NCI-H2107 (cell line): ENCODE data around the gene SLC51B.
"Not testable (repeated sequence)": the region's sequence is repeated elsewhere in the genome, so short reads cannot be mapped to it uniquely, and the experiment has no call there.

Experiments used
- DNase-seq: peaks from one replicate; lab custom pipeline; 2025; lab: John Stamatoyannopoulos, UW

SLC51B gene

GRCh38 chr15:65042776-65043327, 2.3 kb upstream of the SLC51B start:
- DNase-seq: no peak

- not testable (repeated sequence) for DNase-seq
Observed at GRCh38 chr15:65044218-65044617, 969 bp upstream of the SLC51B start.

GRCh38 chr15:65048241-65048640, 3.1 kb downstream of the SLC51B start:
- DNase-seq: no peak

- peak; percentile 69 for DNase-seq
Observed at GRCh38 chr15:65049418-65049840, 4.2 kb downstream of the SLC51B start.

- no peak for DNase-seq
Observed at GRCh38 chr15:65050270-65050669, 5.1 kb downstream of the SLC51B start.

GRCh38 chr15:65051266-65051665, 6.1 kb downstream of the SLC51B start:
- no peak for DNase-seq

- no peak for DNase-seq
Observed at GRCh38 chr15:65052956-65053355, 7.8 kb downstream of the SLC51B start.

- peak; percentile 15 for DNase-seq
Observed at GRCh38 chr15:65054333-65055200, 9.4 kb downstream of the SLC51B start.

GRCh38 chr15:65055201-65055870, 10.1 kb downstream of the SLC51B start:
- DNase-seq: no peak

- no peak for DNase-seq
Observed at GRCh38 chr15:65056106-65056505, 10.9 kb downstream of the SLC51B start.

- DNase-seq: no peak
Observed at GRCh38 chr15:65056868-65057548, 11.8 kb downstream of the SLC51B start.

- DNase-seq: no peak
Observed at GRCh38 chr15:65057549-65057940, 12.4 kb downstream of the SLC51B start.

- DNase-seq: no peak
Observed at GRCh38 chr15:65058394-65059368, 13.5 kb downstream of the SLC51B start.

GRCh38 chr15:65059369-65059750, 14.2 kb downstream of the SLC51B start:
- no peak for DNase-seq

- DNase-seq: no peak
Observed at GRCh38 chr15:65059931-65060596, 14.9 kb downstream of the SLC51B start.

GRCh38 chr15:65060641-65061397, 15.6 kb downstream of the SLC51B start:
- DNase-seq: no peak

- no peak for DNase-seq
Observed at GRCh38 chr15:65062061-65062460, 16.9 kb downstream of the SLC51B start.

- DNase-seq: no peak
Observed at GRCh38 chr15:65062726-65063125, 17.5 kb downstream of the SLC51B start.

- DNase-seq: no peak
Observed at GRCh38 chr15:65066001-65066634, 20.9 kb downstream of the SLC51B start.
